Panc1 (cell line): ENCODE measurements around the gene ZCCHC8. TPM values are rescaled to one million over a fixed set of nuclear protein-coding genes. Genes with fewer than 3 reads are reported as not detected.

Experiments used
- ATAC-seq: fragments of 200-7000 bp; cut with Tn5 transposase; 2 replicates; pipeline ENCODE4 v1.9.1; 2020; ENCODE audit warnings: mild to moderate bottlenecking, moderate library complexity
- BruUV-seq: library from RNA; stranded (reverse); fragments of 400-500 nt; replicated peaks from 2 replicates; lab custom pipeline; 2021; lab: Mats Ljungman, UMichigan
- CTCF ChIA-PET: fragments of 300-600 bp; sonication (Branson Sonifier 250); formaldehyde crosslinking; loops from one replicate; lab custom pipeline; 2022; ENCODE audit warnings: antibody characterized with exemption; lab: Charles Lee
- POLR2A ChIA-PET: fragments of 300-600 bp; sonication (Branson Sonifier 250); formaldehyde crosslinking; loops from one replicate; lab custom pipeline; 2022; ENCODE audit warnings: antibody characterized with exemption; lab: Charles Lee
- DNase-seq: peaks from one replicate; pipeline ENCODE4 v3.0.0-alpha.2; 2010; ENCODE audit warnings: low read depth, low spot score
- H3K27ac ChIP-seq: 2 replicates; pipeline ENCODE4 v1.5.1; 2011; ENCODE audit warnings: mild to moderate bottlenecking, low read length, inconsistent platforms
- H3K27me3 ChIP-seq: fragments of 200-500 bp; sonication (Bioruptor generic); 2 replicates; pipeline ENCODE4 v1.6.0; 2014; ENCODE audit warnings: low read length, inconsistent platforms; ENCODE audit not compliant: control insufficient read depth, insufficient read depth
- H3K36me3 ChIP-seq: fragments of 200-500 bp; sonication (Bioruptor generic); 2 replicates; pipeline ENCODE4 v1.5.1; 2014; ENCODE audit warnings: inconsistent platforms, mild to moderate bottlenecking, low read length, moderate library complexity; ENCODE audit not compliant: control insufficient read depth, insufficient read depth
- H3K4me1 ChIP-seq: 2 replicates; pipeline ENCODE4 v1.5.1; 2011; ENCODE audit warnings: inconsistent platforms, mild to moderate bottlenecking, low read length, moderate library complexity; ENCODE audit not compliant: control insufficient read depth, insufficient read depth
- H3K4me3 ChIP-seq, 2 experiments: 2 replicates each; pipeline ENCODE4 v1.5.1; 2011 to 2012; ENCODE audit warnings: low read depth in 2 of 2, low read length in 2 of 2, mild to moderate bottlenecking in 2 of 2, inconsistent platforms in 1 of 2, moderate library complexity in 1 of 2
- H3K9me3 ChIP-seq: fragments of 200-500 bp; sonication (Bioruptor generic); 2 replicates; pipeline ENCODE4 v1.5.1; 2014; ENCODE audit warnings: low read depth, mild to moderate bottlenecking, inconsistent platforms, low read length, moderate library complexity; ENCODE audit not compliant: control insufficient read depth, insufficient read depth
- CTCF ChIP-seq: fragments of 450-650 bp; IDR thresholded peaks from 2 replicates; pipeline ENCODE4 v1.5.1; 2017; ENCODE audit warnings: mild to moderate bottlenecking
- POLR2AphosphoS5 ChIP-seq: IDR thresholded peaks from 2 replicates; pipeline ENCODE4 v1.6.1; 2012; ENCODE audit warnings: mild to moderate bottlenecking, low read depth, low read length, moderate library complexity
- REST ChIP-seq, 2 experiments: IDR thresholded peaks; 2 replicates each; pipeline ENCODE4 v1.6.1; 2011 to 2012; ENCODE audit warnings: low read depth in 2 of 2, control low read depth in 1 of 2, low read length in 1 of 2, mild to moderate bottlenecking in 1 of 2, moderate library complexity in 1 of 2; ENCODE audit not compliant: insufficient read depth in 1 of 2
- SIN3A ChIP-seq: IDR thresholded peaks from 2 replicates; pipeline ENCODE4 v1.6.1; 2012; ENCODE audit warnings: low read depth, mild to moderate bottlenecking, low read length, moderate library complexity, borderline replicate concordance; ENCODE audit not compliant: insufficient read depth
- TCF7L2 ChIP-seq: IDR thresholded peaks from 2 replicates; pipeline ENCODE4 v1.6.1; 2011; ENCODE audit warnings: mild to moderate bottlenecking, low read depth, low read length, inconsistent platforms
- in situ Hi-C: cut with HindIII; loops from 2 replicates; pipeline ENCODE4 v1.10.0; 2016; ENCODE audit warnings: low sequenced_read_pairs, low pct_unique_long_range_greater_than_20kb
- intact Hi-C: fragments of 100-400 bp; cut with micrococcal nuclease; formaldehyde crosslinking; loops from one replicate; pipeline ENCODE4 v1.10.0; 2022; ENCODE audit not compliant: unreplicated experiment
- total RNA-seq: library from RNA; stranded (reverse); gene quantifications from one replicate; pipeline ENCODE4 v1.2.1, GENCODE V29; 2021; ENCODE audit not compliant: unreplicated experiment

Gene ZCCHC8
- total RNA-seq, 1 experiment from 2014 or later, result 32.5 TPM

- Histone ChIP-seq H3K9me3 (no peaks in the 10 kb centered on the region), H3K27ac (no peak overlapping the region; the same call in 1 of the 2 replicates), H3K4me1 (peaks cover 3% of the 10 kb centered on the region; the same call in 1 of the 2 replicates), H3K4me3 (no peak overlapping the region), H3K36me3 (no peaks in the 10 kb centered on the region), H3K27me3 (no peaks in the 10 kb centered on the region)
- DNase-seq, result no peak
- TF ChIP-seq POLR2AphosphoS5, result no peak
- TF ChIP-seq SIN3A, result no peak
- TF ChIP-seq TCF7L2, result no peak
- no peak for TF ChIP-seq REST (IDR thresholded peaks at IDR 0.05; ENCODE audit: insufficient read depth in 1 of 2, low read depth in 2 of 2, low read length in 1 of 2)
- no peak for TF ChIP-seq CTCF
- ChIA-PET POLR2A (no interaction called here), CTCF (no interaction called here)
- BruUV-seq, result no TSS peak
- intact Hi-C loops, result no loop called here
- in situ Hi-C loops, result no loop called here
- no peak for ATAC-seq
These were observed 40.7 kb downstream of the ZCCHC8 start for GRCh38 chr12:122460061-122460460.

- CTCF ChIA-PET, result no interaction called here
- Histone ChIP-seq H3K27me3 (no peaks in the 10 kb centered on the region), H3K9me3 (no peaks in the 10 kb centered on the region), H3K4me1 (peaks cover 3% of the 10 kb centered on the region; the same call in 1 of the 2 replicates), H3K27ac (no peak overlapping the region), H3K36me3 (no peaks in the 10 kb centered on the region), H3K4me3 (no peak overlapping the region)
- BruUV-seq, result no TSS peak
- ATAC-seq (peak; percentile 49; the same call in 1 of the 2 replicates), DNase-seq (no peak)
- POLR2A ChIA-PET, result interaction anchor here (0.7 kb wide), 1 partner anchor 121 kb away, joined by 8 read pairs; no protein-coding TSS in a partner anchor
- intact Hi-C loops (no loop called here), in situ Hi-C loops (no loop called here)
- TF ChIP-seq POLR2AphosphoS5, result no peak
- TF ChIP-seq TCF7L2, result no peak
- no peak for TF ChIP-seq CTCF
- TF ChIP-seq REST (IDR thresholded peaks at IDR 0.05; ENCODE audit: insufficient read depth in 1 of 2, low read depth in 2 of 2, low read length in 1 of 2), result no peak
- no peak for TF ChIP-seq SIN3A
These were observed 41.5 kb downstream of the ZCCHC8 start for GRCh38 chr12:122459211-122459610.
